NCI-H2227 treated with DMSO at 0.1 percent for 48 hours (cell line): ENCODE results near the gene ALPG.
"Not testable (repeated sequence)": the region's sequence is repeated elsewhere in the genome, so short reads cannot be mapped to it uniquely, and the experiment has no call there.

Experiments
- DNase-seq: peaks from one replicate; lab custom pipeline; 2025; lab: John Stamatoyannopoulos, UW

The ALPG gene

DNA sequence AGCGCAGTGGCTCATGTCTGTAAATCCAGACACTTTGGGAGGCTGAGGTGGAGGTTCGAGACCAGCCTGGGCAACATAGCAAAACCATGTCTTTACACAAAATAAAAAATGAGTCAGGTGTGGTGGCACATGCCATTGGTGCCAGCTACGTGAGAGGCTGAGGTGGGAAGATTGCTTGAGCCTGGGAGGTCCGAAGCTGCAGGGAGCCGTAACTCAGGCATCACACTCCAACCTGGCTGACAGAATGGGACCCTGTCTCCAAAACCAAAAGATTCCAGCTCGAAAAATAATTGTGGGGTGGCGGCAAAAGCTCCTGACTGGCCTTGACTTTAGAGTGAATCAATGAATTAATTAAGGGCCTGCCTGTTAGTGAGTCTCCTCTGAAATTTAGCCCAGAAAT is 29.3 kb upstream of the ALPG start:
- DNase-seq: no peak

DNA sequence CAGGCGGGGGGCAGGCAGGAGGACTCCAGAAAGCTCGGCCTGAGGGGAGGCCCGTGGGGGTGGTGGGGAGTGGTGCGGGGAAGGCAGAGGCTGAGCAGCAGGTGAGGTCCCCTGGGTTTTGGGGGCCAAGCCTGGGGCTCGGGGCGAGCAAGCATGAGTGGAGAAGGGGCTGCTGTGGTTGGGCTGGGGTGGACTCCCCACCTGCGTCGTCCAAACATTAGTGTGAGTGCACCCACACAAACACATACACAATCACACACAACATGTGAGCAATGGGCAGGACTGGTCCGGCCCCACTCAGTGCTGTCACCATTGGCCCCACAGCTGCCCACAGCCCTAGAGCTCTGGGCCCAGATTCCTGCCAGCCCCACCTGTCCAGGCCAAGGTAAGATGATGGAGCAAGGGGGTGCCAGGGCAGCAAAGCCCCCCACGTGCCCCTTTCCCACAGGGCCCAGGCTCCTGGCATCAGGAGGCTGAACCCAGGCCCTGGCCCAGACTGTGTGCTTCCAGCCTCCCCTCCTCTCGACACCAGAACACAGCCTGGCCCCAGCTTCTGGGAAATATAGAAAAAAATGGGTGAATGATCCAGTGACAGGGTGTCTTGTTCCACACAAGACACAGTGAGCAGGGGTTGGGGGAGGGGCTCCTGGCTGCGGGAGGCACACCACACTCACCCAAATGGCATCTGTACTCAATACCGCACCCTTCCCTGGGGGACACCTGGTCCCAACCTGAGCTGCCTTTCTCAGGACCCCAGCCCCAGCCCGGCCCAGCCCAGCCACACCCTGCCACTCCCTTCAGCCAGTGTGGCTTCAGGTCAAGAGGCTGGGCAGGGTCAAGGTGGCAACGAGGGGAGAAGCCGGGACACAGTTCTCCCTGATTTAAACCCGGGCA is 28.6 kb upstream of the ALPG start:
- DNase-seq: no peak

DNA sequence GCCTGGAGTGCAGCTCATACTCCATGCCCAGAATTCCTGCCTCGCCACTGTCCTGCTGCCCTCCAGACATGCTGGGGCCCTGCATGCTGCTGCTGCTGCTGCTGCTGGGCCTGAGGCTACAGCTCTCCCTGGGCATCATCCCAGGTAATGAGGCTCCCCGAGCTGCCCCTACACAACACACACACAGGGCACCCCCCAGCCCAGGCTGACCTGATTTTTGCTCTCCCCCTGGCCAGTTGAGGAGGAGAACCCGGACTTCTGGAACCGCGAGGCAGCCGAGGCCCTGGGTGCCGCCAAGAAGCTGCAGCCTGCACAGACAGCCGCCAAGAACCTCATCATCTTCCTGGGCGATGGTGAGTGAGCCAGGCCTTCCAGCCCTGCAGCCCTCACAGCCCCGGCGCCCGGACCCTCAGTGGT is 27.9 kb upstream of the ALPG start, which contains the start of gene ALPP:
Gene ALPP, plus strand, starts transcription at position 17 of the 417 bp plus-strand sequence. Its CDS starts 52 bp downstream, at position 69.
- not testable (repeated sequence) for DNase-seq

DNA sequence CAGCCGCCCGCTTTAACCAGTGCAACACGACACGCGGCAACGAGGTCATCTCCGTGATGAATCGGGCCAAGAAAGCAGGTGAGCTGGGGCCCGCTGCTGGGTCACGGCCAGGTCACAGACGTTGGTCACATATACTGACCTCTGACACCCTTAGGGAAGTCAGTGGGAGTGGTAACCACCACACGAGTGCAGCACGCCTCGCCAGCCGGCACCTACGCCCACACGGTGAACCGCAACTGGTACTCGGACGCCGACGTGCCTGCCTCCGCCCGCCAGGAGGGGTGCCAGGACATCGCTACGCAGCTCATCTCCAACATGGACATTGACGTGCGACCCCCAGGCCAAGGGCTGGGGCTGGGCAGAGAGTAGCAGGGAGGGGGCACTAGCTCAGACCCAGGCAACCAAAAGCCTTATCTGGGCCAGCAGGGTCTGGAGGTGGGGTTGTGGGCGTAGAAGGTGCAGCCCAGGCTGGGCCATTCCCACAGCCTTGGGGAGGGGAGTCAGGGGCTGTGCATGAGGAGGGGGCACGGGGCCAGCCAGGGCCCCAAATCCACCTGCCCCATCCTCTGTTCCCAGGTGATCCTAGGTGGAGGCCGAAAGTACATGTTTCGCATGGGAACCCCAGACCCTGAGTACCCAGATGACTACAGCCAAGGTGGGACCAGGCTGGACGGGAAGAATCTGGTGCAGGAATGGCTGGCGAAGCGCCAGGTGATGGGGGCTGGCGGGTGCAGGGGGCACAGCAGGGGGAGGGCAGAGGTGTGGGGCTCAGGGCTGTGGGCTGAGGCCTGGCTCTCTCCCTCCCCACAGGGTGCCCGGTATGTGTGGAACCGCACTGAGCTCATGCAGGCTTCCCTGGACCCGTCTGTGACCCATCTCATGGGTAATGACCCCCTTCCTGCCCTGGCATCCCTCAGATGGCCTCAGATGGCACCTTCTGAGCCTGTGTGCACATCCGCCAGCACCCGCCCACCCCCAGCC is 26.7 kb upstream of the ALPG start:
- not testable (repeated sequence) for DNase-seq

DNA sequence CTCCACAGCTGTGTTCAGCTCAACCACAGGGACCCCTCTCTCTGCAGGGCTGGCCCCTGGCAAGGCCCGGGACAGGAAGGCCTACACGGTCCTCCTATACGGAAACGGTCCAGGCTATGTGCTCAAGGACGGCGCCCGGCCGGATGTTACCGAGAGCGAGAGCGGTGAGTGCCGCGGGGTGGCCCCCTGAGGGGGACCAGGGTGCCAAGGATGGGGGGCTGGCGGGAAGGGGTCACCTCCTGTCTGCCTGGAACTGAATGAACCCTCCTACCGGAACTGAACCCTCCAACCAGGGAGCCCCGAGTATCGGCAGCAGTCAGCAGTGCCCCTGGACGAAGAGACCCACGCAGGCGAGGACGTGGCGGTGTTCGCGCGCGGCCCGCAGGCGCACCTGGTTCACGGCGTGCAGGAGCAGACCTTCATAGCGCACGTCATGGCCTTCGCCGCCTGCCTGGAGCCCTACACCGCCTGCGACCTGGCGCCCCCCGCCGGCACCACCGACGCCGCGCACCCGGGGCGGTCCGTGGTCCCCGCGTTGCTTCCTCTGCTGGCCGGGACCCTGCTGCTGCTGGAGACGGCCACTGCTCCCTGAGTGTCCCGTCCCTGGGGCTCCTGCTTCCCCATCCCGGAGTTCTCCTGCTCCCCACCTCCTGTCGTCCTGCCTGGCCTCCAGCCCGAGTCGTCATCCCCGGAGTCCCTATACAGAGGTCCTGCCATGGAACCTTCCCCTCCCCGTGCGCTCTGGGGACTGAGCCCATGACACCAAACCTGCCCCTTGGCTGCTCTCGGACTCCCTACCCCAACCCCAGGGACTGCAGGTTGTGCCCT is 25.2 kb upstream of the ALPG start:
- DNase-seq: not testable (repeated sequence)

DNA sequence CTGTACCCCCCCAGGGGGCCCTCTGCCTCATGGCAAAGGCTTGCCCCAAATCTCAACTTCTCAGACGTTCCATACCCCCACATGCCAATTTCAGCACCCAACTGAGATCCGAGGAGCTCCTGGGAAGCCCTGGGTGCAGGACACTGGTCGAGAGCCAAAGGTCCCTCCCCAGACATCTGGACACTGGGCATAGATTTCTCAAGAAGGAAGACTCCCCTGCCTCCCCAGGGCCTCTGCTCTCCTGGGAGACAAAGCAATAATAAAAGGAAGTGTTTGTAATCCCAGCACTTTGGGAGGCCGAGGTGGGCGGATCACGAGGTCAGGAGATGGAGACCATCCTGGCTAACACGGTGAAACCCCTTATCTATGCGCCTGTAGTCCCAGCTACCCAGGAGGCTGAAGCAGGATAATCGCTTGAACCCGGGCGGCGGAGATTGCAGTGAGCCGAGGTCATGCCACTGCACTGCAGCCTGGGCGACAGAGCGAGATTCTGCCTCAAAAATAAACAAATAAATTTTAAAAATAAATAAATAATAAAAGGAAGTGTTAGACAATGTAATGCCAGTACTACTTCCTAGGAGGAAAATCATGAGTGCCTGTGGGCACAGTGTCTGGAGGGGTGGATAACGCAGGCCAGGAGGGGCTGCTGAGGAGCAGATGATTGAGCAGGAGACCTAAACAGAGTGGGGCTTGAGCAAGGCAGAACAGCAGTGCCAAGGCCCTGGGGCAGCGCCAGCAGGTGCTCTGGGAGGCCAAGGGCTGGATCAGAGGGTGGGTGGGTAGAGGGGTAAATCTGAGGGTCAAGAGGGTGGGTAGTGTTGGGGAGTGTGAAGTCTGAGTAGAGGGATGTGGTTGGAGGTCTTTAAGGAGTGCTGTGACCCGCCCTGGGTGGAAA is 24.1 kb upstream of the ALPG start:
- no peak for DNase-seq

DNA sequence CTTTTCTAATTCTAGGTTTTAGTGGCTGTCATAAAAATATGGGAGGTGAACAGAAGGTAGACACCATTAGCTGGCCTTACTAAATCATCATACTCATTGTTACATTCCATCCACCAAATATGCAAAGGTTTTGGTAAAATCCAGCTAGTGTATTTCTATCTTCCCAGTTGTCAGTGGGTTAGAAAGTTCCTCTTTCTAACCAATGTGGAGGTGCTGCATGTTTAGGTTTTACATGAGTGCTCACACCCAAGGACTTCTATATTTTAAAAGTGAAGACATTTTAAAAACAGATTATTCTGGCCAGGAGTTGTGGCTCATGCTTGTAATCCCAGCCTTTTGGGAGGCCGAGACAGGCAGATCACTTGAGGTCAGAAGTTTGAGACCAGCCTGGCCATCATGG is 22.2 kb upstream of the ALPG start:
- no peak for DNase-seq

DNA sequence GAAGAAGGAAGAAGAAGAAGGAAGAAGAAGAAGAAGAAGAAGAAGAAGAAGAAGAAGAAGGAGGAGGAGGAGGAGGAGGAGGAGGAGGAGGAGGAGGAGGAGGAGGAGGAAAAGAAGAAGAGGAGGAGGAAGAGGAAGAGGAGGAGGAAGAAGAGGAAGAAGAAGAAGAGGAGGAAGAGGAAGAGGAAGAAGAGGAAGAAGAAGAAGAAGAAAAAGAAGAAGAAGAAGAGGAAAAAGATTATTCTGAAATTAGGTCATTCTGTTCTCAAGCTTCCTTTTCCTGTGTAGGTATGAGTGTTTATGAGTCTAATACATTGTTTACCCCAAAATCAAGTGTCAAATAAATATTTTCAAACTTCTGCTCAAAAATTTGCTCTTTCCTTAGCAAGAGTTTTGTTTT is 21.6 kb upstream of the ALPG start:
- not testable (repeated sequence) for DNase-seq

DNA sequence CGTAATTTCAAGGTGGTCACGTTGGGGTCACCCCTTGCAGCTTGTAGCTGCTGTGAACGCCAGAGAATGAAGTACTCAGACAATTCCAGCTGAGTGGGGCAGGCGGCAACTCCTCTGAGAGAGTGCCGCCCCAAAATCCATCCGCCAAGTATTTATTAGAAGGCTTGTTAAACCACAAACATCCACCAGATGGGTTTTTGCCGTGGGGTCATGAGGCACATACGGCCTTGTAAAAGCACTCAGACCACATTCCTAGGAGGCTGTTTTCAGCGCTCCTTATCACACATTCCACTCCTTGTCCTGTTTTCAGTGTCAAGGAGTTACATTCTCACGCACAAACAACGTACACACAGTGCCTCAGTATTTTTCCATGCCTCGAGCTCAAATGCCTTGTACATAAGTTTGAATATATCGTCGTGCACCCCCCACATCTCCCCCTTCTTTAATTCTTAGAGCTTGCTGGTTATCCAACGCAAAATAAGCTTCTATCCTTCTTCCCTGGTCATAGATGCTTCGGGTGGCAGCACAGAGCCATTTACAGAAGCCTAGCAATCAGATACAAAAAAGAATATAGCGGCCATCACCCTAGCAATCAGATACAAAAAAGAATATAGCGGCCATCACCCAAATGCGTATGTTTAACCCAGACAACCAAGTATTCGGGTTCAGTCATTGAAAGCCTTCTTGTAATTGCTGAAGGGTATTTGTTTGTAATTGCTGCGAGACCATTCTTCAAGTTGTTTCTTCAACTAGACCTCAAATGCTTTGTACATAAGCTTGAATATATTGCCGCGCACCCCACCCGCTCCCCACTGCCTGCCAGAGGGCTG is 20.8 kb upstream of the ALPG start:
- DNase-seq: no peak

DNA sequence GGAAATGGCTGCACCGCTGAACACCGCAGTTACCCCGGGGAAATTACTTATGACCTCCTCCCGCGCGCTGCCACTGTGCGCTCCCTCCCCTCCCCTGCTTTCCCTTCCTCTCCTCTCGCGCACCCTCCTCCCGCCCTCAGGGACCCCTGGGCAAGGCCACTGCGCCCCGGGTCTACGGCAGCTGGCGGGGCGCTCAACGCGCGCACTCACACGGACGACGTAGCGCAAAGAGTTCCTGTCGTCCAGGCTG is 20.2 kb upstream of the ALPG start:
- no peak for DNase-seq

DNA sequence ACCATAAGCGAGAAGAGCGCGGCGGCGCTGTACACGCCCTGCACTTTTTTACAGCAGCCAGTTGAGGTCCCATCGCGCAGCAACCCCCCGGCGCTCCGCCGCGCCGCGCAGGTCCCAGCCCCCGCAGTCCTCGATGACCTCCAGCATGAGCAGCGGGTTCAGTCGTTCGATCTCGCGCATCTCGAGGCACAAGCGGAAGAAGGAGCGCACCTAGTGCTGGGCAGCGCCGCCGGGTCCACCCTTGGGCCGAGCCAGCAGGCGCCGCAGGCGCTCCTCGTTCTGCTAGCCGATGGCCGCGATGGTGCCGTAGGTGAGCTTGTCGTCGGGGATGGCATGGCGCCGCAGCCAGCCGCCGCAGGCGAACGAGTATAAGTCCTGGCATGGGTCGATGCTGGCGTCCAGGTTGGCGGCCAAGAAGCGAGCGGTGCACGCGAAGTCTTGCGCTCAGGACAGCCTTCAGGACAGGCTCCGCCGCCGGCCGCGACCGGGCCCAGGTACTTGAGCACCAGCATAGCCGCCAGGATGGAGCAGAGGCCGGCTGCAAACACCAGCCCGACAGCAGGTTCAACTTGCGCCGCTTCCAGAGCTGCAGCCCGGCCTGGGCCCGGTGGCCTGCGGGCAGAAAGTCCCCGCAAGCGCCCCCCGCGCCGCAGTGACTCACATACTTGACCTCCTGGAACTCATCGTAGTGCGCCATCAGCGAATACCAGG is 19.7 kb upstream of the ALPG start:
- no peak for DNase-seq

DNA sequence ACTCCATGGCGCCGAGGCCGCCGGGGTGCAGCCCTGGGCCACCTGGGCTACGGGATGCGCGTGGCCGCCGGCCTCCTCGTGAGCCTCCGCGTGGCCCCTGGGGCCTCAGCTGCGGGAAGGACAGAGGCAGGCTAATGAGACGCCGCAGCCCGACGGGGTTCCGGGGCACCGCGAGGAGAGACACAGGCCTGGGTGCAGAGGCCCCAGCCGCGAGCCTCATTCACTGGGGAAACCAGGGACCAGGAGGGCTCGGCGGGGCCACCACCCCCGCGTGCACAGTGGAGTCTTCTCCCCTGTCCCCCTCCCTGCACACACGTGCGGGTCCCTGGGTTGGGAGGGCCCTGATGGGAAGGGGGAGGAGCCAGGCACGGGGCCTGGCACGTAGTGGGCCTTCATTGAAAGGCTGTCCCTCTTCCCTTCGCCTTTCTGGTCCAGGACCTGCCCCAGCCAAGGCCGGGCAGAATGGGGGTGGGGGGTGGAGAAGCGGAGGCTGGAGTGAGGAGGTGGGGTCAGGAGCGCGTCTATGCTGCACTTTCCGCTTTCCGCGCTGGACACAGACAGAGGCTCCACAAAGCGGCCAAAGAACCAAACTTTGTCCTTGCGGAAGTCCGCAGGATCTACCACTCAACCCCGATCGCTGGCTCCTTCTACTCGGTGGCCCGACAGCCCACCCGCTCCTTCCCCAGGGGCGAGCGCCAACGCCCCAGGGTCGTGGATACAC is 19.0 kb upstream of the ALPG start:
- DNase-seq: no peak

DNA sequence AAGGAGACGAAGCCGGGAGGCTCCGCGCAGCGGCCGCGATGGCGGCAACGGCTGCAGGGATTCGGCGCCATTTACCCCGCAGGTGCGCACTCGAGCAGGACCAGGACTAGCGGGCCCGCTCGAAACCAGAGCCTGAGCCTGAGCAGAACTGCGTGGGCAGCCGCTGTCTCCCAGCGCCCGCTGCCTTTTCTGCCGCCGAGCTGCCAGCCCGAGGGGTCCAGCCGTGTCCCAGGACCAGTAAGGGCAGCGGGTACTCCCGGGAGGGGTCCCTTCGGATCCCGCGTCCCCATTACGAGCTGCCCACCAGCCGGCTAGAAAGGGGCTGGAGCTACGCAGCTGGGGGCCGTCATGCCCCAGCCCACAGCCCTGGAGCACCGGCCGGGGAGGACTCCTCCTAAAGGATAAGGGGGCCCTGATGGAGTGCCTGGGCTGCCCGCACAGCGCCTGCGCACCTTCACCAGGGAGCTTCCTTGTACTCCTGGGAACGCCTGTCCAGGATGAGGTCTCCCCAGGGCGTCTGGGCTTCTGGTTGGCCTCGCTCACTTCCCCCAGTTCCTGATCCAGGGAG is 18.2 kb upstream of the ALPG start:
- no peak for DNase-seq

DNA sequence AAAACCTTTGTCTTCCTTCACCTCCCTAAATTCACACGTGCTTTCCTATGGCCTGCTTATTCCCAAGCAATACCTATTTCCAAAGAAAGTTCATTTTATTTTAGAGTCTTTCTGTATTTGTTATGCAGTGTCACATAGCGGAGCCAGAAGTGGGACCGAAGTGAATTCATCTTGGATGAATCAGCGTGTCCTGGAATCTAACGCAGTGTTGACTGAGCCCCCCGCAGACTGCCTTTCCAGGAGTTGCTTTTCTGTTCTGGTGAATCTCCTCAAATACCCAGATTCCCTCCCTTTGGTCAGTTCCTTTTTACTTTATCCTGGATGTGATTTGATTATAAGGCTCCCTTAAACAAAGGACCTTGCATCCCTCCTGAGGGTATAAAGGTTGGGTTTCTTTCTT is 17.3 kb upstream of the ALPG start:
- no peak for DNase-seq

DNA sequence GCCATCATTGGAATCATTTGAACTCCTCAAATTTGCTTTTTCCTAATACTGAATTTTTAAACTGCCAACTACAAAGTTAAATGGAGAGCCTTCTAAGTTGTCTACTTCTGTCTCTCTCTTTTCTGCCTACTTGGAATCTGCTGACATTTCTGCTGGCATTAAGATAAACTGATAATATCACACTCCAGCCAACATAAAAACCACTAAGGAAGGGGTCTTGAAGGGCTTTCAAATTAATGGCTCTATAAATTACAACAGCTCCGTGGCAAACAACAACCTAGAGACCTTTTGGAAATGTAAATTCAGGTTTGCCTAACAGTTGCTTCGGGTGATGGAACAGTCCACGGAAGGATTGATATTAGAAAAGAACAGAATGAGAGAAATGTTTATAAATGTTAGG is 16.0 kb upstream of the ALPG start:
- no peak for DNase-seq

DNA sequence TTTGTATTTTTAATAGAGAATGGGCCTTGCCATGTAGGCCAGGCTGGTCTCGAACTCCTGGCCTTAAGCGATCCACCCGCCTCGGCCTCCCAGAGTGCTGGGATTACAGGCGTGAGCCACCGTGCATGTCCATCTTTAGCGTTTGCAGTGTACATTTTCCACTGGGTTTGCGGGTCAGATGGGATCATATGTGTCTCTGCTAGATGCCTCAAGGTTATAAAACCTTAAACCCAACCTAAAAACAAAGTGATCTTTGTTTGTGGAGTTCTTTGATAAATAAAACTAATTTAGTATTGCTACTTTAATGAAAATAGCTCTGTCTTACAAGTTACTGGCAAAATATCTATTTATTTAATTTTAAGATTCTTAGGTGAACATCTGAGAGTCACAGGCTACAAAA is 13.1 kb upstream of the ALPG start:
- DNase-seq: no peak

DNA sequence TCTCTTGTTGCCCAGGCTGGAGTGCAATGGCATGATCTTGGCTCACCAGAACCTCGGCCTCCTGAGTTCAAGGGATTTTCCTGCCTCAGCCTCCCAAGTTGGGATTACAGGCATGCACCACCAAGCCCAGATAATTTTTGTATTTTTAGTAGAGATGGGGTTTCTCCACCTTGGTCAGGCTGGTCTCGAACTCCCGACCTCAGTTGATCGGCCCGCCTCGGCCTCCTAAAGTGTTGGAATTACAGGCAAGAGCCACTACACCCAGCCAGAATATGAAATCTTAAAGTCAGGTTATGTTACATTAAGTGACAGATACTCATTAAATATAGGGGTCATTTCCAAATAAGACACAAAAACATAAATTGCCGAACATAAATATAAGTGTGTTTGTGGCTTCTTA is 12.2 kb upstream of the ALPG start:
- not testable (repeated sequence) for DNase-seq

DNA sequence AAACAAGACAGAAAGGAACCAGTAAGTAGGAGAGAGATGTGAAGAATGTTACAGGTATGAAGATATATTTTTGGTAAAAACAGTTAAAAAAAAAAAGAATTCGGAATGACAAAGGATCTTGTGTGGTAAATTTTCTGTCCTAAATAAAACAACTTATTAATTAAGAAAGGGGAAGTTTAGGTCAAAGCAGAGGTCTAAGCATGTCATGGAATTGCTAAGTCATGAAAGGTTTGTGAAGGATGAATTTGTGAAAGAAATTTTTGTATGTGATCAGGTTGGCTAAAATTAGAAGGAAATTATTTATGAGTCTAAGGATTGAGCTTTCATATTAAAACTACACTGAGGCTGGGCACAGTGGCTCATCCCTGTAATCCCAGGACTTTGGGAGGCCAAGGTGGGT is 11.1 kb upstream of the ALPG start:
- no peak for DNase-seq

DNA sequence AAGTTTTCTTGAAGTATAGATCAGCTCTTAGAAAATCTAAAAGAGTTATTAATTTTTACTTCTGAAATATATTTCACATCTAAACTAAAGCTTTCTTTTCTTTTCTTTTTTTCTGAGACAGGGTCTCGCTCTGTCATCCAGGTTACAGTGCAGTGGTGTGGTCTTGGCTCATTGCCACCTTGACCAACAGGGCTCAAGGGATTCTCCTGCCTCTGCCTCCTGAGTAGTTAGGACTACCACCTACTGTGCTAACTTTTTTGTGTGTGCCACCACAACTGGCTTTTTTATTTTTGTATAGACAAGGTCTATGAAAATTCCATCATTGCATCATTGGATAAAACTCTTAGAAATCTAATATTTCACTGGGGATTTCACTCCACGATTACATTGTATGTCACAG is 10.0 kb upstream of the ALPG start:
- no peak for DNase-seq
